PC-3 (cell line): ENCODE measurements around the gene ZNF668. TPM values are rescaled to one million over a fixed set of nuclear protein-coding genes. Genes with fewer than 3 reads are reported as not detected.

Experiments
- ATAC-seq: fragments of 200-7000 bp; cut with Tn5 transposase; 2 replicates; pipeline ENCODE4 v1.9.1; 2020; ENCODE audit warnings: mild to moderate bottlenecking, moderate library complexity
- BruUV-seq: library from RNA; stranded (reverse); fragments of 400-500 nt; replicated peaks from 2 replicates; lab custom pipeline; 2021; lab: Mats Ljungman, UMichigan
- CTCF ChIA-PET: fragments of 300-600 bp; sonication (Branson Sonifier 250); formaldehyde crosslinking; loops from one replicate; lab custom pipeline; 2022; ENCODE audit warnings: antibody characterized with exemption; lab: Charles Lee
- POLR2A ChIA-PET: fragments of 300-600 bp; sonication (Branson Sonifier 250); formaldehyde crosslinking; loops from one replicate; lab custom pipeline; 2022; ENCODE audit warnings: antibody characterized with exemption; ENCODE audit not compliant: unreplicated experiment; lab: Charles Lee
- DNase-seq: peaks from one replicate; pipeline ENCODE4 v3.0.0-alpha.2; 2015
- H2AFZ ChIP-seq: fragments of 300-600 bp; sonication (generic); 2 replicates; pipeline ENCODE4 v1.6.0; 2016; ENCODE audit warnings: antibody characterized with exemption, low read length
- H3F3A ChIP-seq: fragments of 300-600 bp; sonication (generic); one replicate; pipeline ENCODE4 v1.6.0; 2017; ENCODE audit warnings: antibody characterized with exemption, low read length, control low read depth, mild to moderate bottlenecking; ENCODE audit not compliant: unreplicated experiment
- H3K27ac ChIP-seq: fragments of 300-600 bp; sonication (generic); 2 replicates; pipeline ENCODE4 v1.5.1; 2016; ENCODE audit warnings: mild to moderate bottlenecking, low read length
- H3K27me3 ChIP-seq: fragments of 300-600 bp; sonication (generic); 2 replicates; pipeline ENCODE4 v1.6.1; 2016; ENCODE audit warnings: low read length, mixed read lengths
- H3K36me3 ChIP-seq: fragments of 300-600 bp; sonication (generic); 2 replicates; pipeline ENCODE4 v1.6.1; 2016; ENCODE audit warnings: low read depth, mixed run types, low read length, mixed read lengths
- H3K4me1 ChIP-seq: fragments of 300-600 bp; sonication (generic); 2 replicates; pipeline ENCODE4 v1.5.1; 2016; ENCODE audit warnings: low read length; ENCODE audit not compliant: insufficient read depth
- H3K4me2 ChIP-seq: fragments of 300-600 bp; sonication (generic); 2 replicates; pipeline ENCODE4 v1.6.0; 2016; ENCODE audit warnings: low read length
- H3K4me3 ChIP-seq: fragments of 300-600 bp; sonication (generic); 2 replicates; pipeline ENCODE4 v1.5.1; 2016; ENCODE audit warnings: mild to moderate bottlenecking, low read length, mixed read lengths
- H3K79me2 ChIP-seq: fragments of 300-600 bp; sonication (generic); 2 replicates; pipeline ENCODE4 v1.6.1; 2017; ENCODE audit warnings: low read length, mixed read lengths
- H3K9ac ChIP-seq: fragments of 300-600 bp; sonication (generic); 2 replicates; pipeline ENCODE4 v1.6.0; 2016; ENCODE audit warnings: mild to moderate bottlenecking, low read length
- H3K9me2 ChIP-seq: fragments of 300-600 bp; sonication (generic); replicated peaks from 2 replicates; pipeline ENCODE4 v1.6.1; 2016; ENCODE audit warnings: mixed run types, low read length, mixed read lengths
- H3K9me3 ChIP-seq: fragments of 300-600 bp; sonication (generic); 2 replicates; pipeline ENCODE4 v1.6.1; 2016; ENCODE audit warnings: low read length, mixed read lengths
- H4K20me1 ChIP-seq: fragments of 300-600 bp; sonication (generic); 2 replicates; pipeline ENCODE4 v1.6.1; 2016; ENCODE audit warnings: low read length, mixed read lengths
- EZH2 ChIP-seq: fragments of 300-600 bp; sonication (generic); IDR thresholded peaks from one replicate; pipeline ENCODE4 v1.6.1; 2017; ENCODE audit warnings: antibody characterized with exemption, mild to moderate bottlenecking, low read length; ENCODE audit not compliant: unreplicated experiment
- EZH2phosphoT487 ChIP-seq: fragments of 300-600 bp; sonication (generic); IDR thresholded peaks from 2 replicates; pipeline ENCODE4 v1.6.1; 2018; ENCODE audit warnings: mild to moderate bottlenecking, antibody characterized with exemption, low read length, borderline replicate concordance
- intact Hi-C: fragments of 100-400 bp; cut with micrococcal nuclease; formaldehyde crosslinking; loops from 2 replicates; pipeline ENCODE4 v1.9.0; 2023
- total RNA-seq: library from RNA; depleted of rRNA; stranded (reverse); fragments of >200 nt; gene quantifications from 2 replicates; pipeline ENCODE4 v1.2.3, GENCODE V29; 2014
- TF ChIP-seq, protein P1 (sequence below): fragments of 300-600 bp; sonication (generic); conservative IDR thresholded peaks from 2 replicates; pipeline ENCODE4 v1.5.1; 2017; ENCODE audit warnings: antibody characterized with exemption, low read depth, mild to moderate bottlenecking, low read length

ZNF668 gene
- total RNA-seq, 1 experiment from 2014 or later: 15.6 TPM

DNA sequence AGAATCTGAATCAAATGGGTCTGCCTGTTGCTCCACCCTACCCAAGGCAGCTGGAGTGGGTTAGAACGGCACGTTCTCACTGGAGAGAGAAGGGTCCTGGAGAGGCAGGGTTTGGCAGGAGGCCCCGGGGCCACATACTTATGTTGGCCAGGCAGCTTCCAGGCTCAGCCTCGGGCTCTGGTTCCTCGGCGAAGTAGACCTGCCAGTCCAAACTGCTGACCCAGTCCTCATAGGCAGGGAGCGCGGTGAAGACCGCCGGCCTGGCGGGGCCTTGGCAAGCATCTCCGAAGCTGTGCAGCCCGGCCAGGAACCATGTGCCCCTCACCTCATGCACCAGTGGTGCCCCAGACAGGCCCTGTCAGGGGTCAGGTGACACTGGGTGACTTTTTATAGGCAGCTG is 9.9 kb upstream of the ZNF668 start:
- no peak overlapping the region for H3K4me3 ChIP-seq
- DNase-seq (no peak), ATAC-seq (no peak)
- H3K9ac ChIP-seq: no peak overlapping the region
- no peaks in the 10 kb centered on the region for H3K9me2 ChIP-seq
- H3K36me3 ChIP-seq: no peaks in the 10 kb centered on the region
- H3K9me3 ChIP-seq: no peaks in the 10 kb centered on the region
- no peak overlapping the region for H3K4me2 ChIP-seq
- no peak overlapping the region for H2AFZ ChIP-seq
- CTCF ChIA-PET: no interaction called here
- H3K79me2 ChIP-seq: no peaks in the 10 kb centered on the region
- intact Hi-C loops: no loop called here
- BruUV-seq: no TSS peak
- no peaks in the 10 kb centered on the region for H4K20me1 ChIP-seq
- no peaks in the 10 kb centered on the region for H3K27me3 ChIP-seq
- no peaks in the 10 kb centered on the region for H3F3A ChIP-seq
- TF ChIP-seq, protein P1, sequence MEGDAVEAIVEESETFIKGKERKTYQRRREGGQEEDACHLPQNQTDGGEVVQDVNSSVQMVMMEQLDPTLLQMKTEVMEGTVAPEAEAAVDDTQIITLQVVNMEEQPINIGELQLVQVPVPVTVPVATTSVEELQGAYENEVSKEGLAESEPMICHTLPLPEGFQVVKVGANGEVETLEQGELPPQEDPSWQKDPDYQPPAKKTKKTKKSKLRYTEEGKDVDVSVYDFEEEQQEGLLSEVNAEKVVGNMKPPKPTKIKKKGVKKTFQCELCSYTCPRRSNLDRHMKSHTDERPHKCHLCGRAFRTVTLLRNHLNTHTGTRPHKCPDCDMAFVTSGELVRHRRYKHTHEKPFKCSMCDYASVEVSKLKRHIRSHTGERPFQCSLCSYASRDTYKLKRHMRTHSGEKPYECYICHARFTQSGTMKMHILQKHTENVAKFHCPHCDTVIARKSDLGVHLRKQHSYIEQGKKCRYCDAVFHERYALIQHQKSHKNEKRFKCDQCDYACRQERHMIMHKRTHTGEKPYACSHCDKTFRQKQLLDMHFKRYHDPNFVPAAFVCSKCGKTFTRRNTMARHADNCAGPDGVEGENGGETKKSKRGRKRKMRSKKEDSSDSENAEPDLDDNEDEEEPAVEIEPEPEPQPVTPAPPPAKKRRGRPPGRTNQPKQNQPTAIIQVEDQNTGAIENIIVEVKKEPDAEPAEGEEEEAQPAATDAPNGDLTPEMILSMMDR: no peak
- TF ChIP-seq EZH2 (no peak), EZH2phosphoT487 (no peak)
- POLR2A ChIA-PET: no interaction called here
- no peaks in the 10 kb centered on the region for H3K4me1 ChIP-seq
- H3K27ac ChIP-seq: no peak overlapping the region

DNA sequence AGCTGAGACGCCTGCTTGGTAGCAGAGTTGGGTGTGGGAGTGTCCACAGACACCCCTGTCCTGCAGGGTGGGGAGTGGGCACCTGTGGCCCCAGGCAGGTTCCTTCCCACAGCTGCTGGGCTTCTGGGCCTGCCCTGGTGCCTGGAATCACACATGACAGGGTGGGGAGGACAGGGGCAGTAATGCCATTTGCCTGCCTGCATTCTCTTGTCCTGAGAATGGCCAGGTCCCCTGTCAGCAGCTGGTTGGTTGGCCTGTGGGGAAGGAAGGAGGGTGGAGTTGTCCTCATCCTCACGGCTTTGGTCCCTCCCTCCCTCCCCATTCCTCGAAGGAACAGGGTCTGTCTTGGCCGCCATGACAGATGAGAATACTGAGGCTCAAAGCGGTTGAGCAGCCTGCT is 9.5 kb upstream of the ZNF668 start:
- no peak overlapping the region for H2AFZ ChIP-seq
- no peak overlapping the region for H3K27ac ChIP-seq
- H3K9ac ChIP-seq: no peak overlapping the region
- no peaks in the 10 kb centered on the region for H3K9me2 ChIP-seq
- TF ChIP-seq EZH2 (no peak), EZH2phosphoT487 (no peak)
- TF ChIP-seq, protein P1: no peak
- no peak for ATAC-seq
- intact Hi-C loops: no loop called here
- H3F3A ChIP-seq: no peaks in the 10 kb centered on the region
- no peaks in the 10 kb centered on the region for H3K36me3 ChIP-seq
- no peaks in the 10 kb centered on the region for H4K20me1 ChIP-seq
- POLR2A ChIA-PET: no interaction called here
- BruUV-seq: no TSS peak
- no peaks in the 10 kb centered on the region for H3K27me3 ChIP-seq
- H3K4me2 ChIP-seq: no peak overlapping the region
- no peaks in the 10 kb centered on the region for H3K79me2 ChIP-seq
- H3K4me3 ChIP-seq: no peak overlapping the region
- no peak for DNase-seq
- H3K9me3 ChIP-seq: no peaks in the 10 kb centered on the region
- CTCF ChIA-PET: no interaction called here
- H3K4me1 ChIP-seq: no peaks in the 10 kb centered on the region

DNA sequence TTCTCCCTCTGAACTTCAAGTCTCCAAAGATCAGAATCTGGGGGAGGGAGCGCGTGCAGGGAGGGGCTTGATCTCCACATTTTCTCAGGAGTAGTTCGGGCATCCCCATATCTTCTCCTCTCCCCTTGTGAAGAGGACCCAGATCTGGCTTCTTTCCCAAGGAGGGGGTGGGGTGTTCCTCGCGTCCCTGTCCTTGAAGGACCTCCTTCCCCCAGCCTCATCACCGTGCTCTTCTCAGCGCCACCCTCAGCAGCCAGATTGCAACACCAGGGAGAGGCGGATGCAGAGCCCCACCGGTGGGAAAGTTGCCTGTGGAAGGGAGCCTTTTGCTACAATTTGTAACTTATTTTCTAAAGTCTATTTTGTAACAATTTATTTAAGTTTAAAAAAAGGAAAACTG is 9.0 kb upstream of the ZNF668 start:
- H3F3A ChIP-seq: no peaks in the 10 kb centered on the region
- intact Hi-C loops: no loop called here
- POLR2A ChIA-PET: no interaction called here
- no TSS peak for BruUV-seq
- no peaks in the 10 kb centered on the region for H3K79me2 ChIP-seq
- H4K20me1 ChIP-seq: no peaks in the 10 kb centered on the region
- peaks cover 3% of the 10 kb centered on the region; the same call in 1 of the 2 replicates for H3K36me3 ChIP-seq
- no peak overlapping the region for H3K4me3 ChIP-seq
- no peak overlapping the region for H2AFZ ChIP-seq
- DNase-seq (no peak), ATAC-seq (no peak)
- H3K27ac ChIP-seq: no peak overlapping the region
- no peak overlapping the region for H3K9ac ChIP-seq
- CTCF ChIA-PET: no interaction called here
- no peaks in the 10 kb centered on the region for H3K27me3 ChIP-seq
- TF ChIP-seq EZH2phosphoT487: no peak
- TF ChIP-seq, protein P1: no peak
- H3K4me2 ChIP-seq: no peak overlapping the region
- H3K9me2 ChIP-seq: no peaks in the 10 kb centered on the region
- H3K4me1 ChIP-seq: no peaks in the 10 kb centered on the region
- no peaks in the 10 kb centered on the region for H3K9me3 ChIP-seq
